Measurements from ENCODE around the gene TSPYL2.

GRCh38 chrX:53073115-53073586 is 9.0 kb upstream of the TSPYL2 start:
- TF ChIP-seq POLR2AphosphoS5 (IDR thresholded peaks at IDR 0.05; ENCODE audit: low read depth, low read length) (no peak), TAF1 (IDR thresholded peaks at IDR 0.05; ENCODE audit: borderline replicate concordance, low read depth, low read length) (no peak), POLR2A (IDR thresholded peaks at IDR 0.05; ENCODE audit: low read depth, low read length) (no peak)

All from GM12892 (cell line).